Skin epidermis (tissue), 12 donors: ENCODE results near the gene RNASE7.
"Not testable (repeated sequence)": the region's sequence is repeated elsewhere in the genome, so short reads cannot be mapped to it uniquely, and the experiment has no call there.

Experiments used
- H3K27ac ChIP-seq, 21 experiments: fragments of 200-600 bp; sonication (generic) in 11 of 21; one replicate each; pipeline ENCODE4 v1.5.0; 2020; ENCODE audit warnings: mild to moderate bottlenecking in 3 of 21, inconsistent platforms in 2 of 21, moderate library complexity in 2 of 21
- H3K4me3 ChIP-seq, 7 experiments: fragments of 200-600 bp; sonication (generic) in 2 of 7; one replicate each; pipeline ENCODE4 v1.5.0; 2020; ENCODE audit warnings: inconsistent platforms in 2 of 7, mild to moderate bottlenecking in 2 of 7, moderate library complexity in 1 of 7

Gene RNASE7, protein sequence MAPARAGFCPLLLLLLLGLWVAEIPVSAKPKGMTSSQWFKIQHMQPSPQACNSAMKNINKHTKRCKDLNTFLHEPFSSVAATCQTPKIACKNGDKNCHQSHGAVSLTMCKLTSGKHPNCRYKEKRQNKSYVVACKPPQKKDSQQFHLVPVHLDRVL

DNA sequence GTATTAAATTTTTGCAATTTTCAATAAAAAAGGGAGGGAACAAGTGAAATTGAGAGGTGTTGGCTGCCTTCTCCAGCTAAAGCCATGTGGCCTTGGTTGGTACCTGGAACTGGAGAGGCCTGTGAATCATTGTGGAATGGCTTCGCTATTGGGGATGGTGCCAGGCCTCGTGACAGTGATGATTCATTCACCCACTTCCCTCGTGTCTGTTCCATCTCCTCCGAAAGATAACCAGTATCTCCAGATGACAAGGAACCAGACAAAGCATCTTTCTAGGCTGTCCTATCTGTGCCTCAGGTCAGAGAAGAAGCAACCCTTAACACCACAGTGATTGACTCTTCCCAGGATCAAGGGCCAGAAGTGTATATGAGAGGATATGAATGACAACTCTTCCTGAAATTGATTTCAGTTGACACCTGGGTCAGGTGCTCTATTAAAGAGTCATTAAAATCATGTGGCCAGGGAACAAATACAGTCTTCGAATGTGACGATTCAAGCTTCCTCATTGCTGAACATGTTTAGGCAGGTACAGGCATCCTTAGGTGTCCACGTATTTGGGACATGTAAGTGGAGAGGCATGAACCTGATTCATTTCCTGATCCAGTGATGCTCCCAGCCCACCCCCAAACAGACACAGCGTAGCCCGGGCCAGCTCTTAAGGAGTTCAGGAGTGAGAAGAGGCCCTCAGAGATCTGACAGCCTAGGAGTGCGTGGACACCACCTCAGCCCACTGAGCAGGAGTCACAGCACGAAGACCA is at the start of gene RNASE7:
Gene RNASE7, plus strand, starts transcription at position 687 of the 758 bp plus-strand sequence. CDS start 631 bp downstream, outside the sequence.
- no peak within 1 kb of the TSS for H3K4me3 ChIP-seq

DNA sequence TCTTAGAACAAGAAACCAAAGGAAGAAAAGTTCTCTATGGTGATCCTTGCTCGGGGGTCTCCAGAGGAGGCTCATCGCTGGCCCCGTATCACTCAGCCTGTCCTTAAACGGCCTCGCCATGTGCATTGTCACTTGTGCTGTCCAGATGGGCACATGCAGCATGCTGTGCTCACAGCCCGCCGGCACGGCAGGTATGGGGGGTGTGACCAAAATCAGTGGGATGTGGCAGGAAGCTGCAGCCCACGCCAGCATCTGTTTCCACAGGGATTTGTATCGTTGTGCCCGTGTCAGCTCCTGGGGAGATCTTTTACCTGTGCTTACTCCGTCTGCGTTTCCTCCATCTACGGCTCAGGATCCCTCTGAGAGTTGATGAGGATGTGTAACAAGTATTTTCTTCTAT is 45.6 kb upstream of the RNASE7 start:
- H3K4me3 ChIP-seq, result no peak overlapping the region
- peak overlapping the region in 4 of 21 experiments; percentile 3 to 43 (median 17) for H3K27ac ChIP-seq

More for the DNA sequence above, at the start of gene RNASE7:
- peak within 1 kb of the TSS in 10 of 21 experiments; percentile 13 to 70 (median 26) for H3K27ac ChIP-seq

DNA sequence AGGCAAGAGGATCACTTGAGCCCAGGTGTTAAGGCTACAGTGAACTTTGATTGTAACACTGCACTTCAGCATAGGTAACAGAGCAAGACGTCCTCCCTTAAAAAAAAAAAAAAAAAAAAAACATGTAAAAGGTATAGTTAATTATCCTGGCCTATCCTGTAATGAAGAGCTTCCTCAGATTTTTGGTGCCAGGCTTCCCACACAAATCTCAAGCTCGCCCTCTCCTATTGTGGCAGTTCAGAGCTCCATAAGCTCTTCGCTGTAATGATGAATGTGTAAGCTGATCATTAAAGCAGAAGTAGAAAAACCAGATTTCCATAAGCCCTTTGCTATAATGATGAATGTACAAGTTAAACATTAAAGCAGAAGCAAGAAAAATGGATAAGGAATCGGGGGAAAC is 45.0 kb upstream of the RNASE7 start:
- Histone ChIP-seq H3K4me3 (no peak overlapping the region), H3K27ac (peak overlapping the region in 10 of 21 experiments; percentile 9 to 83 (median 77))

DNA sequence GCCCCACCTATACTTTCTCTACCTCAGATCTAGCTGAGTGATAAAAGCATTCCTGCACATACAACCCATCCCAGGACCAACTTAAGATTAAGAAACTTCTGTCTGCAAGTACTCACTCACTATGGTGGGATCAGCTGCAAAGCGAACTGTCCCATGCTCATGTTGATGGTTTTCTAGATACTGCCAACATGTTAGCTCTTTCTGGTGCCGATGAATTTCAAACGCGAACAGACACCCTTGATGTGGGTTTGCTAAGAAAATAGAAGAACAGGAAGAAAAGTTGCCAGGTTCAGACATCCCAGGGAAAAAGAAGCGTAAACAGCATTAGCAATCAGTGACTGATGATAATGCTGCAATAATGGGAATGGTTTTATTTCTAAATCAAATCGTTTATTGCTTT is 44.6 kb upstream of the RNASE7 start:
- peak overlapping the region in 16 of 21 experiments; percentile 10 to 86 (median 77) for H3K27ac ChIP-seq

DNA sequence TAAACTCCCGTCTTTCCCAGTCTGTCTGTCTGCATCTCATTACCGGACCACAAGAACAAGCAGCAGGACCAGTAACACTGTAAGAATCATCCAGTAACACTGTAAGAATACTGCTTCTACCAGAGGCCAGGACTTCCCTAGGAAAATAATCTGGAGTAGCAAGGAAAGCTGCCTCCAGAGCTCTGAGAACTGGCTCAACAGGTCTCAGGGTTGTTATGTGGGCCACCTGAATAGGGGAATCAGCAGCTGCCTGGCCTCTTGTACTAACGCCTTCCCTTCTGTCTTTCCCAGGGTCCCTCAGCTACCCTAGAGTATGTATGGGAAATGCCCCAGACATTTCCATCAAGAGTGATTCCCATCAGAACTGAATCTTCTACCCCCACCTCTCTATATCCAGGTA is 44.0 kb upstream of the RNASE7 start:
- peak overlapping the region in 1 of 7 experiments; percentile 5 for H3K4me3 ChIP-seq
- peak overlapping the region in 20 of 21 experiments; percentile 49 to 86 (median 76) for H3K27ac ChIP-seq

More for the DNA sequence above, 44.6 kb upstream of the RNASE7 start:
- peak overlapping the region in 1 of 7 experiments; percentile 5 for H3K4me3 ChIP-seq

DNA sequence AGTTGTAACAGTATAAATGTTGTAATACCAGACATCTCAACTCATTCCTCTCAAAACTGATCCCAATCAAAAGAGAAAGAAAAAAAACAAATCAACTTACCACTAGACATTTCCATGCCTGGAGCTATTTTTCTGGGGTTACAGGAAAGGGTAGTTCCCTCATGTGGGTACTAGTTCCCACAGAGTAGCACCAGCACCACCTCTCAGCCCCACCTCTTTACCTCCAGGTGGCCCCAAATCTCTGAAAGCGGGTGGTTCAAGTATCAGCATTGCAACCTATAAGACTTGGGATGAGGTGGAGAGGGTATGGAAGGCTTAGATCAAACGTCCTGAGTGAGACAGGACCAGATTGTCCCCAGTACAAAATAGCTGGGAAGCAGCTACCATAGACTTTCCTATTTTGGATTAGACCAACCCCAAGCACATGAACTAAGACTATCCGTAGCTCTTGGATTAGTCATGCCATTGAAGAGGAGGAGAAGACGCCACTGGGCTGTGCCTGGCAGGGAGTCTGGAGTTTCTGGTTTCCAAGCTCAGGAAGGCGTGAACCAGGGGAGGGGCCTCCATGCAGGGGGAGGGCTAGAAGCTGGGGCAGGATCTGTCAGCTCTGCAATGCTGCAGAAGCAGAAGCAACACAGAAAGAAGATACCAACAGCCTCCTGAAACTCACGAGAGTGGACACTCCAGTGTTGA is 43.3 kb upstream of the RNASE7 start, which contains the start of gene SLC39A2:
Gene SLC39A2, plus strand, starts transcription at position 620 of the 693 bp plus-strand sequence. CDS start 154 bp downstream, outside the sequence.
- Histone ChIP-seq H3K4me3 (peak within 1 kb of the TSS in 4 of 7 experiments; percentile 1 to 16 (median 3)), H3K27ac (peak within 1 kb of the TSS in 20 of 21 experiments; percentile 49 to 86 (median 76))

DNA sequence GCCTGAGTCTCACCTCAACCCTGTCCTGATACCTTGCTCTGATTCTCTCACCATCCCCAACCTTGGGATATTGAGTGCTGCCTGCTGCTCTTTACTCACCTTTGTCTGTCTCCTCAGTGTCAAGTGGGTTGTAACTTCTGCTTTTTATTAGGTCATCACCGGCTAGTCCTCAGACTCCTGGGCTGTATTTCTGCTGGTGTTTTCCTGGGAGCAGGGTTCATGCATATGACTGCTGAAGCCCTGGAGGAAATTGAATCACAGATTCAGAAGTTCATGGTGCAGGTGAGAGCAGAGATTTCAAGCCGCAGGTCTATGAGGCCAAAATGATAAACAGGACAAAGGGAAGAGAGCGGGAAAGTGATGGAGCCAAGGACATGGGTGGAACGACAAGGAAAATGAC is 42.6 kb upstream of the RNASE7 start:
- peak overlapping the region in 3 of 7 experiments; percentile 1 to 16 (median 1) for H3K4me3 ChIP-seq
- peak overlapping the region in 13 of 21 experiments; percentile 24 to 83 (median 70) for H3K27ac ChIP-seq

DNA sequence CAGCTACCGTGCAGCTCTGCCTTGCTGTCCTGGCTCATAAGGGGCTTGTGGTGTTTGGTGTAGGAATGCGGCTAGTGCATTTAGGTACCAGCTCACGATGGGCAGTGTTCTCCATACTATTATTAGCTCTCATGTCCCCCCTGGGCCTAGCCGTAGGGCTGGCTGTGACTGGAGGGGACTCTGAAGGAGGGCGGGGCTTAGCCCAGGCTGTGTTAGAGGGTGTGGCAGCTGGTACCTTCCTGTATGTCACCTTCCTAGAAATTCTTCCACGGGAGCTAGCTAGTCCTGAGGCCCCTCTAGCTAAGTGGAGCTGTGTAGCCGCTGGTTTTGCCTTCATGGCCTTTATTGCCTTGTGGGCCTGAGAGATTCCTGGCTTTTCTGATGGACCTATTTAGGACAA is 40.9 kb upstream of the RNASE7 start:
- no peak overlapping the region for H3K27ac ChIP-seq
- no peak overlapping the region for H3K4me3 ChIP-seq

DNA sequence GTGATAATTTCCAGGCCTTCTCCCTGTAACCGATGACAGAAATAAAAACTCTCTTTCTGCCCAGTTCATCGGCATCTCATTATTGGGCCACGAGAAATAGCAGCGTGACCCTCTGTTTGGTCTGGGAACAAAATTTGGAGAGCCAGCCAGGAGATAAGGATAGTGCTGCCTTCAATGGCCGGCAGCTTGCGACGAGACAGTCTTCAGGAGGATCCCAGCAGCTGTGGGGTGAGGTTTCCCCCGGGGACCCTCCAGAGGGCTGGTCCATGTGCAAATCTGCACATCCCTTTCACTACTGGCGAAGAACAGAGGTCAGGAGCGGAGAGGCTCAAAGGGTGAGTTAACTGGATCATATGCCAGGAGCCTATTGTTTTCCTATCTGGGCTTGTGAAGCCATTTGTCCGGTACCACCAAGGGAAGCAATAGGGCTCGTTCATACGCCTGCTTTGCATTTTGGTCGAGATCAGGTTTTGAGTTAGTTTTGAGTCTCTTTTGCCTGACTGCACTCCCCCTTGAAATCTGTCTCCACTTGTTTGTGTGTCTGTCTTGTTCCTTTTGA is 38.3 kb upstream of the RNASE7 start:
- Histone ChIP-seq H3K27ac (no peak overlapping the region), H3K4me3 (no peak overlapping the region)

DNA sequence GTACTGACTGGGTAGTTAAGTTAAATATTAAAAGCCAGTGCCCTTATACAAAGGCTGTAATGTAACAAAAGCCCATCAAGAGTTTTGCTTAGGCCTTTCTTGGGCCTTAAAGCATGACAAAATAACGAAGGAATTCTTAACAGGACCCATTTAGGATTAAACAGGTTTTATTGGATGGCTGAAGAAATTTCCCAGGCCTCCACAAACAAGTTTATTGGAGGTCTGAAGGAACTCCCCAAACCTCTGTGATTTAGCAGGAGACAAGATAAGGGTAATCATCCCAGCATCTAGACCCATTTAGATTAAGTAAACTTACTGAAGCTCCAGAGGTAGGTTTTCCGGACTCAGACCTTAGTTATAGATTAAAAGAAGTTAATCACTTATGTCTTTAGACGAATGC is 32.4 kb upstream of the RNASE7 start:
- not testable (repeated sequence) for H3K27ac ChIP-seq, H3K4me3 ChIP-seq

DNA sequence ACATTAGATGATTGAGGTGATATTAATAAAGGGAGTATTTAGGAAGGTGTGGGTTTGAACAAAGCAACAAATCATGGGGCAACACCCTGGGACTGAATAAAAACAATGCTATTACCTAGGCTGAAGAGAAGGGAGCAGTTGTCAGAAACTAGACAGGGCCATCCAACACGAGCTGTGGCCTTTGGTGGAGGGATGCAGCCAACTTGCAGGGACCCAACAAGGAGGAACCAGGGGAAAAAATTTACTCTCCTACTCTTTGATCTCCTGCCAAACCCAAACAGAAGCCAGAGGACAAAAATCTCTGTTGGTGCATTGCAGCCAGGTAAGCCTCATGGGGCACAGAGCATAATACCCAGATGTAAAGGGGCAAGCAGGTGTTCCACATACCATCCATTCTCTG is 31.0 kb upstream of the RNASE7 start:
- H3K4me3 ChIP-seq, result no peak overlapping the region
- H3K27ac ChIP-seq, result no peak overlapping the region

DNA sequence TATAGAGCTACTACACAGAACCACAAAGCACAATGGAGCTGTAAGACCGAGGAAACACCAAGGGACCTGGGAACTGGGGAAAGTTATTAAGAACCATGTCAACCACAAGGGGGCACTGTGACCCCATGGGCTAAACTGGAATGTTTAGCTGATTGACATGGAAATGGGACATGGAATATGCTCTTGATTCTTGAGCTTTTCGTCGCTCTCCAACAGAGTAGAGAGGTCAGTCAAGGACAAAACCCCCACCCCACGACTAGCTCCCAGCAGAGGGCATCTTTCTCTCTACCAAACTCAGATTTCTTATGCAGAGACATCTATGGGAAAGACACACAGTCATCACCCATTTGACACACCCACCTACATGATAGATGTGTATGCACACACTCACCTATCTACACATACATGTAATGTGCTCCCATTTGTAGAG is 27.4 kb upstream of the RNASE7 start:
- no peak overlapping the region for H3K27ac ChIP-seq
- H3K4me3 ChIP-seq, result no peak overlapping the region

DNA sequence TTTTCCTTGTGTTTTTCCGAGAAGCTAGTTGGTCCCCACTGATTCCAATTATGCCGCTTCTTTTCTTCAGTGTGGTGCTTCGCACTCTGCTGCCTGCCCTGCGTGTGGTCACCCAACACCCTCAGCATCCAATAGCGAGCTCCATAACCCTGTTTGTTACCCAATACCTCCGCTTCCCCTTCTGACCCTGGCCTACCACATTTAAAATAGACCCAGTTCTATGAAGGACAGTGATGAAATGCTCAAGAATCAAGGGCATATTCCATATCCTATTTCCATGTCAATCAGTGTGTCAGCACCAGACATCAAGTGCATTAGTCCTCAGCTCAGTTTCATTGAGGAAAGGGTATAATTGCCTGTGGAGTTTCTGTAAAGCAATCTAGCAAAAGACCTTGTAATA is 26.9 kb upstream of the RNASE7 start:
- Histone ChIP-seq H3K4me3 (no peak overlapping the region), H3K27ac (no peak overlapping the region)

DNA sequence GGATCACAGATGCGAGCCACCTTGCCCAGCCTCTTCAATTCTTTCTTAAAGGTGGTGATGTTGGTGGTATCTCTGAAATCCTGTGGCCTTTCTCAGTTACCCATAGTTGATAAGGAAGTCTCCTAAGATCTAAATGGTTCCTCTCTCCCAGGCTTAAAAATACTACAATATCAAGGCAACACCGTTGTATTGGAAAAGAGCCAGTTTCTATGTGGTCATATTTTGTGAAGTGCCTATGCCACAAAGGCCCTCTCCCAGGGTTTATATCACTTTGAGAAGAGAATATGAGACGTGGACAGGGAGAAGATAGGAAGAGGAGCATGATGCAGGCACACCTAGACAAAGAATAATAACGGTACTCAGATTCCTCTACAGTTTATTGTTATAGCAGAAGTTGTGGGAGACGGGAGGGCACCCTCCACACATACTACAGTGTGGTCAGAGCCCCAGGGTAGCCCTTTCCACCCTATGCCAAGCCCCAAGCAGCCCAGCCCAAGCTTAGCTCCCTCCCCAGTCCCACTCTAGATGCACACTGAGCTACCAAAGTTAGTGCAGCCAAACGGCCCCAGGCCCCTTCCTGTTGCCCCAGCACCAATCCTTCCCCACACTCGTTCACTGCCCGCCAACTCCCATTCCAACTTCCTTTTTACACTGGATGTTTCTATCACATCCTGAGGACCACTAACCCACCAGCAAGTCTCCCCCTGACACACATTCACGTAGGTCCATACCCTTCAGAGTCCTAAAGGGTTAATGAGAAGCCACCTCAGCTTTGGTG is 25.6 kb upstream of the RNASE7 start:
- no peak overlapping the region for H3K27ac ChIP-seq
- no peak overlapping the region for H3K4me3 ChIP-seq

DNA sequence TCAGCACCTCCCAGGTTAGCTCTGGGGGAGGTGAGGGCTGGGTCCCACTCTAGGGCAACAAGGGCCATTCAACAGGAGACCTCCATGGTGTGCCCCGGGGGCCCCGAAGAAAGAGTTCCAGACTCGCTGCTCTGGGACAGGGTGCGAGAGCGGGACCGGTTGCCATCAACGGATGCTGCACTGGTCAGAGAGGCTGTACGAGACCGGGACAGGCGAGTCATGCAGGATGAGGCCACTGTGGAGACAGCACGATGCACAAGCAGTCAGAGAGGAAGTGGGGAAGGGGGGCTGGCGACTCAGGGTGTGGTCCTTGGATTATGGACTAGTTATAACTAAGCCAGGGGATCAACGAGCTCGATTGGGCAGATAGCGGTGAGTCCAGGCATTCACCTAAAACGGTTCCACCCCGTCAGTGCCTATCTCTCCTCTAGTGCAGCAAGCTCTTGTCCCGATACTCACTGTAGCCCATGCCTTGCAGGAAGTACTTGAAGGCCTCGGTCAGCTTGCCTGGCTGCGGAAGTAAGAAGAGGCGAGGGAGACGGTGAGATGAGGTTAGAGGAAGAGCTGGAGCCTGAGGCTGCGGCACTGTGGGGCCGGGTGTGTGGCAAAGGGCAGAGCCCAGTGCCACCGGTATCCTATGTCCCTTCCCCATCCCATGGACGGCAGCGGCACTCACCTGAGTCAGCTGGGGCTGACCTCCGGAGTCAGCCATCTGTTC is 24.5 kb upstream of the RNASE7 start:
- no peak overlapping the region for H3K4me3 ChIP-seq
- H3K27ac ChIP-seq, result no peak overlapping the region

DNA sequence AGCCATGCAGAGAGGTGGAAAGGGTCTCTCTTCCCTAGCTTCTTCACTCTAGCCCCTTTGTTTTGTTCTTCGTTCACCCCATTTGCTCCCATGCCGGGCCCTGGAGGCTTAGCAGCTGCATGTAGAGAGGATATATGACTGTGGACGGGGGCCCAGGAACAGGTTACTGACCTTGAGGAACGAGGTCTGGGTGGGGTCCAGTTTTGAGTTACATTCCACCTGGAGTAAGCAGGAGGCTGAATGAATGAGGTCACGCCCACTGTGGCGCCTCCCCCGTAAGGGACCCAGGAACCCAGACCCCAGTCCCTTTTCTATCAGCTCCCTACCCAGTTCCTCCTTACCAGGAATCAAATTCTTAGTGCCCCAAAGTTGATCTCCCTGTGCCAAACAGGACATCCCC is 23.9 kb upstream of the RNASE7 start:
- no peak overlapping the region for H3K27ac ChIP-seq
- H3K4me3 ChIP-seq, result no peak overlapping the region

DNA sequence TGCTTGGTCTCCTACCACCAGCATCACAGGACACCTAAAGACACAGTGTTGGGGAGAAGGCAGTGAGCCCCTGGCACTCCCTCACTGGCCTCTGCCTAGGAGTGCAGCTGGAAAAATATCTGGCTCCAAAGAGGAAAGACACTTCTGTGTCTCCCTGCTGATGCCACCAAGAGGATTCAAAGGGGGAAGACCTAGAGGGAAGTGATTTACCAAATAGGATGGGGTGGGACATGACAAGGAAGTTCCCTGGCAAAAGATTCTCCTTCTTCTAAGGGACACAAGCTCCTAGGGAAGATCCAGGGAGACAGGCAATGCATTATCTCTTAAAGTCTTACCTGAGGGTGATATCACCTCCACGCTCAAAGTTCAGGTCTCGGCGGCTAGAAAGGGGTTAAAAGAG is 23.4 kb upstream of the RNASE7 start:
- no peak overlapping the region for H3K4me3 ChIP-seq
- peak overlapping the region in 1 of 21 experiments; percentile 27 for H3K27ac ChIP-seq

DNA sequence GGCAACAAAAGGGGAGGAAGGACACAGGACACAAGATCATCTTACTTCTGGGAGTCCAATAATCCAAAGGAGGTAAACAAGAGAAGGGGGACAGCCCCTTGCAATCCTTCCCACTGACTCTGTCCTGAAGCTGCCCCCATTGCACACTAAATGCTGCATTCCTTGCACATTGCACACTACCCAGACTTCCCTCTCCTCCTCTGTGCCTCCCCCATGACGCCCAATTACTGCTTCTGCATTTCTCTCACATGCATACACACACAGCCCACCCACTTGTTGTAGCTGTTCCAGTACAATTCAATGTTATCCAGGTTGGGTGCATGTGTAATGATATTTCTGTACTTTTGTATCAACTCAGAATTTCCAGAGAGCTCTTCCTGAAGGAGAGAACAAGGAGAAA is 22.8 kb upstream of the RNASE7 start:
- no peak overlapping the region for H3K4me3 ChIP-seq
- H3K27ac ChIP-seq, result peak overlapping the region in 1 of 21 experiments; percentile 8
